ENCODE results near the gene MFSD6.
"Not testable (repeated sequence)": the region's sequence is repeated elsewhere in the genome, so short reads cannot be mapped to it uniquely, and the experiment has no call there.

The MFSD6 gene

DNA sequence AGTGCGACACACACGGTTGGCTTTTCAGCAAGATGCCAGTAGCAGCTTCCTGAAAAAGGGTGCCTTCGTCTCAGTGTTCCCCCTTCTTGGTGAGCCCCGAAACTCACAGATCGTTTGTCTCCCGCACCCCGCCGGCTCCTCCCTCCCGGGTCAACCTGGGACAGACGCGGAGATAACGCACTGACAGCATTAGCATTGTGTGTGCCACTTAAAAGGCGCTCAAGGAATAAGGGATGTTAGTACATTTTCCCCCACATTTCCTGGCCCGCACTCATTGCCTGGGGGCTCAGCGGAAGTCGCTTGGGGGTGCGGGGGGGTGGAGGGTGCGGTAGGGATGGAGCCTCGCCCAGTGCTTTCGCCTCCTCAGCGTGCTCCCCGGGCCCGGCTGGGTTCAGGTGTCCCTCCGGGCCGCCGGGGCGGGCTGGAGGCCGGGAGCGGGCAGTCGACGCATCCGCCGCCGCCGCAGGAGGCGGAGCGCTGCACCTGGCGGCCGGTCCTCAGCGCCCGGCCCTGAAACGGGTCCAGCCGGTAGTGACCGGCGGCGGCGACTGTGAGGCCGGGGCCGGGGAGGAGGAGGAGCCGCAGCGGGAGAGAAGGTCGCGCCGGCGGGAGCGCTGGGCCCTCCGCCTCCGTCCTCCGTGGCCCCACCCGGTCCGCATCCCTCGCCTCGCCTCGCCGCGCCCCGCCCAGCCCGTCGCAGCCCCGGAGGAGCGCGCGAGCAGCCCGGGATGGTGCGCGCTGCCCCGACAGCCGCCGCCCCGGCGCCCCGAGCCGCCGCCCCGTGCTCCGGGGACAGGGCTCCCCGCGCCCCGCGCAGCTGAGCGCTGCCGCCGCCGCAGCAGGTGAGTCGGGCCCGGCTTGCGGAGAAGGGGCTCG is at the start of gene MFSD6:
TSS of gene MFSD6 (plus strand) at position 694 of the 876 bp plus-strand sequence. CDS start 27,675 bp downstream, outside the sequence.
- peak; percentile 12 to 53 (median 30) for DNase-seq (ENCODE audit: low read depth in 3 of 3)

DNA sequence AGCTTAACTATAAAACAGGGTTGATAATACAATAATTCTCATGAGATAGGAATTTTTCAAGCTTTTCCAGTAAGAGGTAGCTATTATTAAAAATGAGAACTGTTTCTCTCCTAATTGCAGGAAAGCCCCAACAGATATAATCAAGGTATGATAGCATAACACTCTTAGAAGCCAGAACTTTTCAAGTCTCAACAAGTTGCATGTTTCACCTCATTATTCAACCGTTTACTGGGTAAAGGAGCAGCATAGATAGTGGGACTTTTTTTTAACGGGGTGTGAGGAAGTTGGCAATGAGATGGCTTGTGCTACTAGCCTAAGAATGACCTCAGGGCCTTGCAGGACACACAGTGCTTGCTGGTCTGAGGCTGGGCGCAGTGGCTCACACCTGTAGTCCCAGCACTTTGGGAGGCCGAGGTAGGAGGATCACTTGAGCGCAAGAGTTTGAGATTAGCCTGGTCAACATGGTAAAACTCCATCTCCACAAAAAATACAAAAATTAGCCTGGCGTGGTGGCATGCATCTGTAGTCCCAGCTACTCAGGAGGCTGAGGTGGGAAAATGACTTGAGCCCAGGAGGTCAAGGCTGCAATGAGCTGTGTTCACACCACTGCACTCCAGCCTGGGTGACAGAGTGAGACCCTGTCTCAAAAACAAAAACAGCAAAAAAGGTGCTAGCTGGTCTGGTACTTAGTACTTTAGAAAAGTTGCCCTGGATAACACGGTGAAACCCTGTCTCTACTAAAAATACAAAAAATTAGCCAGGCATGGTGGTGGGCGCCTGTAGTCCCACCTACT is 49.3 kb upstream of the MFSD6 start:
- not testable (repeated sequence) for DNase-seq (ENCODE audit: low read depth in 3 of 3)

DNA sequence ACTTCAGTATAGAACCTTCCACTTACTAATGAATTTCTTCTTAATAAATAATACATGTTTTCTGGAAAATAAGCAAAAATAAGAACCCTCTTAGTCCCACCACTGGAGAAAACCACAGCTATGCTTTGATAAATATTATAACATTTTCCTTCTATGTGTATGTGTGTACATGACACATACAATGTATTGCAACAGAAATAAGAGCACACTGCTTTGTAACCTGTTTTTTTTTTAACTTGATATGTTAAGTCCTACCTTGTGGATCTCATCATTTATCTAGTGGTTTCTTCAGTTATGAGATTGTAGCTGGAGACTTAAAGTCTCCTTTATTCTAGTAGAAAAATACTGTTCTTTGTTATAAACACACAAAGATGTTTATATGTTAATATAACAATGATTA is 47.6 kb upstream of the MFSD6 start:
- DNase-seq (ENCODE audit: low read depth in 3 of 3), result no peak

DNA sequence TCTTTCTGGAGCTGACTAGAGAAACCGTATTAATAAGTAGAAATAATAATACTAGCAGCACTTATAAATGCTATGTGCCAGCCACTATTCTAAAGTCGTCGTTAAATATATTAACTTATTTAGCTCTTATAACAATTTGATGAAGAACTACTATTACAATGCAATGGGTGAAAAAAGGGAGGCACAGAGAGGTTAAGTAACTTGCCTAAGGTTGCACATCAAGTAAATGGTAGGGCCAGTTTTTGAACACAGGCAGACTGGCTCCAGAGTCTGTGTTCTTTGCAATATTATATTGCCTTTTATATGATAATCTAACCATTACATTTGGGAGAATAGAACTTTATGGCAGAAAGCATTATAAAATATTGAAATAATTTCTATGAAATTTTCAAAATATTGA is 47.2 kb upstream of the MFSD6 start:
- DNase-seq (ENCODE audit: low read depth in 3 of 3), result no peak

DNA sequence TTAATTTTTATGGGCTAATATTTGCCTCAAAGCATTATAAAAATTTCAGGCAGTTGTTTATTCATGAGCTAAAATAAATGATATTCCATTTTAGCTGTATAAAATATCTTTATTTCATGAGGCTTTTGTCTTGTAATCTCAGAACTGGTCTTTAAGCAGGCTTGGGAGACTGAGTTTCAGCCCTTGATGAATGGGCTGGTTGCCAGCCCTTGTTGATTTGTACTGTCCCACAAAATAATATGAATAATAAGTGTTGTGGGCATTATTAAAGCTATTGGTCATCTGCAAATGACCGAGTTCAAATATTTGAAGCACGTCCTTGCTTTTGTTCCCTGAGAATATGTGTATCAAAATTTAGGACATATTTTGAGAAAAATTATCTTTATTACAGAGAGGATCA is 46.6 kb upstream of the MFSD6 start:
- no peak for DNase-seq (ENCODE audit: low read depth in 3 of 3)

DNA sequence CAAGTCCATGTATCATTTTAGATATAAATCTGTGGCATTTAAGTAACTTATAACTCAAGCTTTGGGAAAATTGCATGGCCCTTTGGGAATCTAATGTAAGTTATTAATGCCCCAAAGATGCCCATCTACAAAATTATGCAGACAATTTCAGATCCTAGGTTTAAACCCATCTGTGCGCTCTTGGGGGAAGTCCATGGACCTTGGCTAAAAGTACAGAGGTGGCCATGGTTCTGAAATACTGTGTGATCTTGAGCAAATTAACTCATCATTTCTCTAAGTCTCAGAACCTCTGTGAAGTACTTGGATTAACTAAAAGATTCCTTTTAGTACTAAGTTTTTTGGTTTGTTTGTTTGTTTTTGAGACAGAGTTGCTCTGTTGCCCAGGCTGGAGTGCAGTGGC is 45.3 kb upstream of the MFSD6 start:
- DNase-seq (ENCODE audit: low read depth in 3 of 3), result no peak

DNA sequence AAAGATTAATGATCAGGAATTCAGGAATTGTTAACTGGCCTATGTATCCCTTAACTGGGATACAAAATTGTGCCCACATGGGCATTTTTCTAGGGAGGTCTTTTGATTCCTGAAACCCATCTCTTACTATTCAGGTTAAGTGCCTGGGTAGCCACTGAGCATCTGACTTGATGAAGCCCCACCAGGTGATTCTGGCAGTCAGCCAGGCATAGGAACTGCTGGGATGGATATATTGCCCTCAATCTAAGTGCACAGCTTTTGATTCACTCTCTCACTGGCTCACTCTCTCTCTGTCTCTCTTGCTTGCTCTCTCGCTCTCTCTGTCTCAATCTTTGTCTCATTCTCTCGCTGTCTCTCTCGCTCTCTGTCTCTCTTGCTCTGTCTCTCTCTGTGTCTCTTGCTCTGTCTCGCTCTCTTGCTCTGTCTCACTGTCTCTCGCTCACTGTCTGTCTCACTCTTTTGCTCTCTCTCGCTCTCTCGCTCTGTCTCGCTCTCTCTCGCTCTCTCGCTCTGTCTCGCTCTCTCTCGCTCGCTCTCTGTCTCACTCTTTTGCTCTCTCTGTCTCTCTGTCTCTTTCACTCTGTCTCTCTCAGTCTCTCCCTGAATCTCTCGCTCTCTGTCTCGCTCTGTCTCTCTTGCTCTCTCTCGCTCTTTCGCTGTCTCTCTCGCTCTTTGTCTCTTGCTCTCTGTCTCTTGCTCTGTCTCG is 42.5 kb upstream of the MFSD6 start:
- no peak for DNase-seq (ENCODE audit: low read depth in 3 of 3)

DNA sequence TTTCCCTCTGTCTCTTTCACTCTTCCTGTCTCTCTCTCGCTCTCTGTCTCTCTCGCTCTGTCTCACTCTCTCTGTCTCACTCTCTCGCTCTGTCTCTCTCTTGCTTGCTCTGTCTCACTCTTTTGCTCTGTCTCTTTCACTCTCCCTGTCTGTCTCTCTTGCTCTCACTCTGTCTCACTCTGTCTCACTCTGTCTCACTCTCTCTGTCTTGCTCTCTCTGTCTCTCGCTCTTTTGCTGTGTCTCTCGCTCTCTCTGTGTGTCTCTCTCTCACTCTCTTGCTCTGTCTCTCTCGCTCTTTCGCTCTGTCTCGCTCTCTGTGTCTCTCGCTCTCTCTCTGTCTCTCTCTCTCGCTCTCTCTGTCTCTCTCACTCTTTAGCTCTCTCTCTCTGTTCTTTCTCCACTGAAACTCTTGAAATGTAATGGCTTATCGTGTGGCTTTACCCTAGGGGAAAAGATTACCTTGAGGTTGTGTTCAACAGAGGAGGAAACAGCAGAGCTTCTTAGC is 41.9 kb upstream of the MFSD6 start:
- no peak for DNase-seq (ENCODE audit: low read depth in 3 of 3)

DNA sequence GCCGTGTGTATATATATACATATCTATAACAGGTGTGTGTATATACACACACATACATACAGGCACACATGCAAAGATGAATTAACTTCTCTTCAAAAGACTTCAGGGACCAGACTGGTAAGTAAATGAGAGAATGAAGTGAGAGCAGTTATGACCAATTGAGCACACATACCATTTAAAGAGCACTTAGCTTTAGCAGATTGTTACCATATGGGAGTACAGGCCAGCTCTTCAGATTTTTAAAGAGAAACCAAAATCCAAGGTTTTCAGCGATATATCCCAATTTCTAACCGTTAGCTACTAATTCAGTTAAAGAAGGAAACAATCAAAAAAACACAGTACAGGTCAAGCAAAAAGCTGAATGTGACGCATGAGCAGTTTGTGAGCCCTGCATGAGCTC is 41.1 kb upstream of the MFSD6 start:
- no peak for DNase-seq (ENCODE audit: low read depth in 3 of 3)

DNA sequence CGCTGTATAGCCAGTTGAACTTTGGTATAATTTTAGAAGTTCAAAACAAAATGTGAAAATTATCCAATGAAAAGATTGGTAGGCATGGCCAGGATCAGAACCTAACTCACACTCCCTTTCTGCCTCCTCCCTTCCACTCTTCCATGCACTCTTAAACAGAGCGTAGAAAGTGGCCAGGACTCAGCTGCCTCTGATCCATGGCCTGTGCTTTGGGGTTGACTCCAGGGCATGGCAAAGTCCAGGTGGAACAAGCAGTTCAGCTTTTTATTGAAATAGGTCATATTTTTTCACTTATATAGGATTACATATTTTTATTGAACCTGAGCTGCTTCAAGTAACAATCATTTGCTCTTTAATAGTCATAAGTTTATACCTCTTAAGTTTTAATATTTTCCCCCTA is 38.5 kb upstream of the MFSD6 start:
- DNase-seq (ENCODE audit: low read depth in 3 of 3), result no peak

DNA sequence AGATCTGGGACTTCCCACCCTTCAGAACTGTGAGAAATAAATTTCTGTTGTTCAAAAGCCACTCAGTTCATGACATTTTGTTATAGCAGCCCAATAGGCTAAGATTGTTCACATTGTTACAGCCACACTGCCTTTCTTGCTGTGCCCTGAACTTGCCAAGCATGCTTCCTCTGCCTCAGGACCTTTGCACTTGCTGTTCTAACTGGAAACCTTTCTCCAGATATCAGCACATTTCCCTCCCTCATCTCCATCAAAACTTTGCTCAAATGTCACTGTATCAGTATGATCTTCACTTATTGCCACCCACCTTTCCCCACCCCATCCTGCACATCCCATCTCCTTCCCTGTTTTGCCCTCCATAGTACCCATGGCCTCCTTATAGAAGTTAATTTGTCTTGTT is 32.1 kb upstream of the MFSD6 start:
- no peak for DNase-seq (ENCODE audit: low read depth in 3 of 3)

DNA sequence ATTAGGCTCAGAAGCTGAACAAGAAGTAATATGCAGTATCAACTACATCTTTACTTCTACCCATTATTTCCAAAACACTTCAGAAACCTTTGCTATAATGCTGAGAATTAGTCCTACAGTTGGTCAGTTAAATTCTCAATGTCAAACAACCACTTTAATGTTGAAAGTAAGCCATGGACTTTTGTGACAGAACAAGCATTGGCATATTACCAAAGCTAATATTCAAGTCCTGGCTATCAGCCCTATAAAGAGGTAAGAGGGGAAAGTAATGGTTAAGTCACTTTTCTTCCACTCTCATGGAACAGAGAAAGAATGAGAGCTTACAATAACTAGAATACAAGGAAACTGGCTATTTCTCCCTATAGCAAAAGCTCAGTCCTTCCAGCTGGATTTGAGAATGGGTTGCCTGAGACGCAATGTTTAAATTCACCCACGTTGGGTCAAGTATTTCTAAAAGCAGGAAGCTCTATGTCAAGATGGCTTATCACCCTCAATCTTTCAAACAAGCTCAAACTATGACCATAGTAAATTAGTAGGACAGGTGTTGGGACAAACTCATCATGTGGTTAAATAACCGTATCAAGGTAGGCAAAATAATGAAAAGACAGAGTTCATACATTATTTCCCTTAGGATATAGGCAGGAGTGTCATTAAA is 31.4 kb upstream of the MFSD6 start:
- DNase-seq (ENCODE audit: low read depth in 3 of 3), result no peak

DNA sequence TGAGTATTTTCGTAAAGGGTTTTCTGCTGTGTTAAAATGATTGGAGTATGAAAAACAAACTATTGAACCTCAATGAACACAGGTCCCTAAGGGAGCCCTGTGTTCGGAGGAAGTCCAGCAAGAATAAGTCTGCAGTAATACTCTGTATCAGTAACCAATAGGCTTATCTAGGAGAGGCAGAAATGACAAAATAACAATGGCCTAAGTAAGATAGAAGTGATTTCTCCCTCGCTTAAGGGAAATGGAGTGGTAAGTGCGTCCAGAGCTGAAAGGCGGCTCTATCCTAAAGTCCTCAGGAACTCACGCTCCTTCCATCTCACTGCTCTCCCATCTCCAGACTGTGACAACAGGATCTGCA is 29.3 kb upstream of the MFSD6 start:
- DNase-seq (ENCODE audit: low read depth in 3 of 3), result no peak

DNA sequence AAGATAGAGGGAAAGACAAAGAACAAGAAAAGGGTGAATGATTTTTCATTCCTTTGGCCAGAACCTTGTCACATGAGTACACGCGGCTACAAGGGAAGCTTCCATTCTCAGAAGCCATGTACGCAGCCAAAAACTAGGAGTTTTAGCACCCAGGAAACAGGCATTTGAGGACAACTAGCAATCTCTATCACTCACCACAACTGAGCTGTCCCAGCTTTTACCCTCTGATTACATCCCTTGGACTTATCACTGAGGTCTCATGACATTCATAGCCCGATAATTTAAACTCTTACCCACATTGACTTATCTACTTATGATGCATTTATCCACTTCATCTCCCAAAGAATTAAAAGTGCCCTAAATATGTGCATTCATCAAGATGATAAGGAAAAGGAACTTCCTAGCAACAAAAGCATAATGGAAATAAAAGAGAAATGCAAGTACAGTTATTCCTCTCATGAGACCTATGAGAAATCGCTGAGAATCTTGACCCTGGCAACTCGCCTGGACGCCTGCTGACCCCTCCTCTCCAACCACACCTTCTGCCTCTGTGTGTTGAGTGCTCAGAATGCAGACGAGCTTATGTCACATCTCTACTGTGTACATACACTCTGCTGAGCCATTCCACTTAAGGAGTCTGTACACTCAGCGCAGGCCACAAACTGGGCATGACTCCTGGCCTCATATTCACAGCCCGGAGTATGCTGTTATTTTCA is 28.7 kb upstream of the MFSD6 start:
- DNase-seq (ENCODE audit: low read depth in 3 of 3), result no peak

DNA sequence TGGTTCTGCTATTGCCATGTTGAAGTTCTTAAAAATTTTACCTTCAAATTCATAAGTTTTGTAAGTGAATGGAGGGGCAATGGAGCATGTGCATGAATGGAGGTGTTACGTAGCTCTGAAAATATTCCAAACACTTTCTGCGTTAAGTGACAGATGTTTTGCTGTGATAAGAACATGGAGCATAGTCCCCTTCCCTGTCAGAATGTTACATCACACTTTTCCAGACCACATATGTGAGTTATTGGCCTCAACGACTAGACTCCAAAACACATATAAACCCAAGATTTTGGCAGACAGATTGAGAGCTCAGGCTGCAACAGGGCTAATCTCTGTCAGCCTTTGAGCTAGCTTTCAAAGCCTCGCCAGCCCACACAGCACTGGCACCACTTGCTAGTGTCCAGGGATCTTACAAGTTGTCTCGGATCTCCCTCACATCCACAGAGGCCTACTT is 27.2 kb upstream of the MFSD6 start:
- DNase-seq (ENCODE audit: low read depth in 3 of 3), result no peak

DNA sequence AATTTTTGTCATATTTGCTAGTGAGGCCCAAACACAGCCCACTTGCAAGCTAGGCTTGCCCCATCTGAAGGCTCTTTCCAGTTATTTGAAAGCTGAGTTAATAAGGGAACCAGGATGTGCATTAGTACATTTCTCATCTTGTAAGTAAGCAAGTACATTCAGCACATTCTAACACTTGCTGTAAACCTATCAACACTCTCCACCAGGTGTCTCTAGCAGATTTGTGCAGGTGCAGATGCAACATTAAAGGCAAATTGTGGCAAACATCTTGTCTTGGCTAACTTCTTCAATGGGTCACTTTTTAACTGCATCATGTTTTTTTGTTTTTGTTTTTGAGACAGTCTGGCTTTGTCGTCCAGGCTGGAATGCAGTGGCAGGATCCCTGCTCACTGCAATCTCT is 25.3 kb upstream of the MFSD6 start:
- DNase-seq (ENCODE audit: low read depth in 3 of 3), result no peak

DNA sequence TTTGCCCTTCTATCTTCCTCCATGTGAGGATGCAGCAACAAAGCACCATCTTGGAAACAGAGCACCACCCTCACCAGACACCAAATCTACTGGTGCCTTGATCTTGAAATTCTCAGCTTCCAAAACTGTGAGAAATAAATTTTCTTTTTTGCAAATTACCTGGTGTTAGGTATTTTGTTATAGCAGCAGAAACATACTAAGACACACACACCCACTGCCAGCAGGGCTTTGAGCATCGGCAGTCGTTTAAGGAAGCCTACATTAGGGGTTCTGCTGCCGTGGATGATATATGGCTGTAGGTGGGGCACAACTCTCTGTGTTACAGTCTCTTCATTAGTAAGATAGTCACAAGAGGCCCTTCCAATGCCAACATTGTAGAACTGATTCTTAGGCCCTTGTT is 20.7 kb upstream of the MFSD6 start:
- DNase-seq (ENCODE audit: low read depth in 3 of 3), result no peak

DNA sequence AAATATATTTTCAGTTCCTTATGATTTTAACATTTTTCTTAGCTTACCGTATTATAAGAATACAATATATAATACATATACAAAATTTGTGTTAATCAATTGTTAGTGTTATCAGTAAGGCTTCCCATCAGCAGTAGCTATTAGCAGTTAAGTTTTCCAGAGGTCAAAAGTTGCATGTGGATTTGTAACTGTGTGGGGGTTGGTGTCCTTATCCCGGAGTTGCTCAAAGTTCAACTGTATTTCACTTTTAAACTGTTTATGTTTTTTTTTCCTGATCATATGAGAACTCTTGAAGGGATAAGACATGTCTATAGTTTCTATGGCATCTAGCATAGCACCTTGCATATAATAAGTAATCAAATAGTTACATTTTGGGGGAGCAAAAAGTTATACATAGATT is 11.9 kb upstream of the MFSD6 start:
- DNase-seq (ENCODE audit: low read depth in 3 of 3), result no peak

DNA sequence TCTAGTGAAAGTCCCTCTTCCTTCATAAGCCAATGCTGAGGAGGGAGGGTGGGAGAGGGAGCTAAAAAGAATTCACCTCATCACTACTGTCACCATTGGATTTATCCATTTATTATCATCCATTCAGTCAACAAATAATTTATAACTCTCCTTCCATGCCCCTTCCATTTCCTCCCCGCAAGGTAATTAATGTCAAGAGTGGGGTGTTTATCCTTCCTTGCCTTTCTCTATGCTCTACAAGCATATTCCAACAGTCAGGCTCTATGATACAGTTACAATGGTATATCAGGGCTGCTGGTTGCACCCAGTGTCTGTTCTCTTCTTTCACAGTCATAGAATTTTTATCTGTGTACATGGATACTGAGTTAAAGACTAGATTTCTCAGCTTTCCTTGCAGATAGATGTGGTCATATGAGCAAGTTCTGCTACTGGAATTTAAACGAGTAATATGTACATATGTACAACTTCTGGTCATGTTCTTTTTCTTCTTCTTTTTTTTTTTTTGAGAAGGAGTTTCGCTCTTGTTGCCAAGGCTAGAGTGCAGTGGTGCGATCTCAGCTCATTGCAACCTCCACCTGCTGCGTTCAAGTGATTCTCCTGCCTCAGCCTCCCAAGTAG is 5.1 kb upstream of the MFSD6 start:
- no peak for DNase-seq (ENCODE audit: low read depth in 3 of 3)

DNA sequence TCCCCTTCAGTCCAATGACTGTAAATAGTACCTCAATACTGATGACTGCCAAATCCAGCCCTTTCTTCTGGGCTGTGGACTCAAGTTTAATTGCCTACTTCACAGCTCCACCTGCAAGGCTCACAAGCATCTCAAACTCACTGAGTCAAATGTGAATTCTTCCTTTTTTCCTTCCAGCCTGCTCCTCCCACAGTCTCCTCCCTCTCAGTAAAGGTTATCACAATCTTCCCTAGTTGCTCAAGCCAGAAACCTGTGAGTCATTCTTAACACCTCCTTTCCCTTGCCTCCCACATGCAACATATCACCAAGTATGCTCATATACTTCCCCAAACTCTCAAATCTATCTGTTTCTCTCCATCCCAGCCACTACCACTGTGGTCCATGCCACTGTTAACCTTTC is 3.7 kb upstream of the MFSD6 start:
- peak in 1 of 3 donors; percentile 10 for DNase-seq (ENCODE audit: low read depth in 3 of 3)

DNA sequence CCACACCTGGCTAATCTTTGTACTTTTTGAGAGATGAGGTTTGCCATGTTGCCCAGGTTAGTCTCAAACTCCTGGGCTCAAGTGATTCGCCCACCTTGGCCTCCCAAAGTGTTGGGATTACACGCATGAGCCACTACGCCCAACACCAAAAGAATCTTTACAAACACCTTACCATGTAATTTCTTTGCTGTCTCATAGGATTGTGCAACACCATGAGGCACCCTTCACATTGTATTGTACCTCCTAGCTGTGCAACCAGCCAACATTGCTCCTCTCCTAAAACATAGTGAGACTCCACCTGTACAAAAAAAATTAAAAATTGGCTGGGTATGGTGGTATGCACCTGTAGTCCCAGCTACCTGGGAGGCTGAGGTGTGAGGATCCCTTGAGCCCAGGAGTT is 3.1 kb upstream of the MFSD6 start:
- DNase-seq (ENCODE audit: low read depth in 3 of 3), result no peak
